SK-N-SH (cell line): ENCODE results near the gene WEE1. TPM values are rescaled to one million over a fixed set of nuclear protein-coding genes. Genes with fewer than 3 reads are reported as not detected.

ENCODE experiments used
- CTCF ChIA-PET: fragments of 300-600, 350-600 bp; formaldehyde crosslinking; extraction: SDS; loops from one replicate; lab custom pipeline; 2021; lab: Yijun Ruan, JAX
- POLR2A ChIA-PET: fragments of 350-600 bp; sonication (Branson Sonifier 250); formaldehyde crosslinking; extraction: SDS; loops from one replicate; lab custom pipeline; 2020; ENCODE audit warnings: antibody characterized with exemption, inconsistent platforms; lab: Yijun Ruan, JAX
- DNase-seq: peaks from one replicate; pipeline ENCODE4 v3.0.0; 2012
- H2AFZ ChIP-seq: fragments of 200-600 bp; sonication (generic); 2 replicates; pipeline ENCODE4 v1.8.1; 2016; ENCODE audit warnings: antibody characterized with exemption, mild to moderate bottlenecking, low read depth
- H3F3A ChIP-seq: fragments of 200-600 bp; sonication (generic); replicated peaks from 2 replicates; pipeline ENCODE3; 2016; ENCODE audit warnings: antibody characterized with exemption, mild to moderate bottlenecking; ENCODE audit not compliant: insufficient read depth
- H3K27ac ChIP-seq, 2 experiments: fragments of 200-500 bp in 1 of 2; fragments of 200-600 bp in 1 of 2; sonication (Bioruptor generic) in 1 of 2; sonication (generic), shearing (Covaris generic) in 1 of 2; 2 replicates each; pipeline versions ENCODE4 v1.5.1 to v1.6.1; 2014 to 2016; ENCODE audit warnings: low read depth in 2 of 2, inconsistent platforms in 1 of 2, low read length in 1 of 2, mild to moderate bottlenecking in 1 of 2, mixed read lengths in 1 of 2
- H3K27me3 ChIP-seq: fragments of 200-600 bp; sonication (generic), shearing (Covaris generic); 2 replicates; pipeline ENCODE4 v1.6.1; 2016; ENCODE audit warnings: mixed run types; ENCODE audit not compliant: insufficient read depth
- H3K36me3 ChIP-seq, 2 experiments: fragments of 200-500 bp in 1 of 2; fragments of 200-600 bp in 1 of 2; sonication (Bioruptor generic) in 1 of 2; sonication (generic) in 1 of 2; replicated peaks in 1 of 2; 2 replicates each; pipeline versions ENCODE3 to v1.5.1; 2014 to 2016; ENCODE audit warnings: low read length in 1 of 2, mild to moderate bottlenecking in 1 of 2; ENCODE audit not compliant: insufficient read depth in 2 of 2, control insufficient read depth in 1 of 2
- H3K4me1 ChIP-seq, 2 experiments: fragments of 200-500 bp in 1 of 2; fragments of 200-600 bp in 1 of 2; sonication (Bioruptor generic) in 1 of 2; sonication (generic), shearing (Covaris generic) in 1 of 2; 2 replicates each; pipeline versions ENCODE4 v1.5.1 to v1.6.1; 2014 to 2016; ENCODE audit warnings: low read depth in 1 of 2, low read length in 1 of 2, mixed run types in 1 of 2; ENCODE audit not compliant: insufficient read depth in 2 of 2, control insufficient read depth in 1 of 2
- H3K4me2 ChIP-seq: fragments of 200-600 bp; sonication (generic), shearing (Covaris generic); 2 replicates; pipeline ENCODE4 v1.6.1; 2017; ENCODE audit warnings: mixed run types
- H3K4me3 ChIP-seq, 2 experiments: fragments of 200-500 bp in 1 of 2; fragments of 200-600 bp in 1 of 2; sonication (Bioruptor generic) in 1 of 2; sonication (generic), shearing (Covaris generic) in 1 of 2; 2 replicates each; pipeline versions ENCODE4 v1.5.1 to v1.8.1; 2014 to 2016; ENCODE audit warnings: low read depth in 2 of 2, inconsistent platforms in 1 of 2, low read length in 1 of 2, mild to moderate bottlenecking in 1 of 2, mixed read lengths in 1 of 2, moderate library complexity in 1 of 2
- H3K79me2 ChIP-seq: fragments of 200-600 bp; sonication (generic); 2 replicates; pipeline ENCODE4 v1.8.1; 2017; ENCODE audit warnings: mild to moderate bottlenecking; ENCODE audit not compliant: insufficient read depth
- H3K9ac ChIP-seq: fragments of 200-600 bp; sonication (generic); 2 replicates; pipeline ENCODE4 v1.6.1; 2017; ENCODE audit warnings: mixed run types
- H3K9me2 ChIP-seq: fragments of 200-600 bp; sonication (generic); 2 replicates; pipeline ENCODE4 v1.6.1; 2017; ENCODE audit warnings: mixed run types
- H3K9me3 ChIP-seq: fragments of 200-600 bp; sonication (generic); 2 replicates; pipeline ENCODE4 v1.6.1; 2017; ENCODE audit warnings: mixed run types, mild to moderate bottlenecking, moderate library complexity
- H4K20me1 ChIP-seq: fragments of 200-600 bp; sonication (generic); 2 replicates; pipeline ENCODE4 v1.6.1; 2017; ENCODE audit warnings: mild to moderate bottlenecking, mixed run types; ENCODE audit not compliant: insufficient read depth
- CHD2 ChIP-seq: fragments of 150-350 bp; IDR thresholded peaks from 2 replicates; pipeline ENCODE4 v1.6.1; 2018; ENCODE audit warnings: low read length; ENCODE audit not compliant: partially characterized antibody
- ELF1 ChIP-seq: IDR thresholded peaks from 2 replicates; pipeline ENCODE4 v1.4.0; 2012
- FOXJ3 ChIP-seq: sonication (generic); formaldehyde crosslinking; IDR thresholded peaks from 2 replicates; pipeline ENCODE4 v1.5.1; 2020; ENCODE audit warnings: mild to moderate bottlenecking, missing genetic modification reagents
- IRF3 ChIP-seq: fragments of 150-350 bp; IDR thresholded peaks from 2 replicates; pipeline ENCODE4 v1.6.1; 2016; ENCODE audit warnings: mild to moderate bottlenecking, low read depth, low read length
- POLR2AphosphoS5 ChIP-seq: IDR thresholded peaks from 2 replicates; pipeline ENCODE4 v1.6.1; 2012; ENCODE audit warnings: low read depth, low read length
- REST ChIP-seq: IDR thresholded peaks from 2 replicates; pipeline ENCODE4 v1.6.1; 2012; ENCODE audit warnings: mild to moderate bottlenecking, low read depth, low read length, moderate library complexity
- SIN3A ChIP-seq: IDR thresholded peaks from 2 replicates; pipeline ENCODE4 v1.6.1; 2012; ENCODE audit warnings: low read depth, mild to moderate bottlenecking, low read length, moderate library complexity, borderline replicate concordance
- SMC3 ChIP-seq: IDR thresholded peaks from 2 replicates; pipeline ENCODE4 v1.6.1; 2012; ENCODE audit warnings: low read depth, low read length, improper control_type of control experiment
- ZBTB33 ChIP-seq: IDR thresholded peaks from 2 replicates; pipeline ENCODE4 v1.4.0; 2012; ENCODE audit warnings: low read depth, borderline replicate concordance
- WGBS: methylation state at CpG from one replicate; pipeline ENCODE4 v1.1.6; 2017; ENCODE audit warnings: low lambda C conversion rate; 5-methylcytosine and 5-hydroxymethylcytosine counted together
- polyA plus RNA-seq, 3 experiments: library from polyadenylated mRNA; depleted of rRNA; stranded (reverse); fragments of >200 nt; gene quantifications; 2 replicates each; pipeline ENCODE4 v1.2.3, GENCODE V29; 2012

Gene WEE1
- polyA plus RNA-seq, 1 of the 3 experiments (the other 2 are of a cell fraction): 16.9 TPM

- ChIA-PET CTCF (interaction anchor here (0.6 to 3.2 kb wide), 9 partner anchors 12 to 728 kb away, joined by 3 to 11 read pairs (median 4); no protein-coding TSS in a partner anchor), POLR2A (interaction anchor here (0.6 to 1.8 kb wide), 4 partner anchors 114 to 664 kb away, joined by 3 to 4 read pairs (median 3); no protein-coding TSS in a partner anchor)
- Histone ChIP-seq H3K27me3 (no peaks in the 10 kb centered on the region), H3K27ac (peak overlapping the region; percentile 92 to 99), H4K20me1 (peaks cover 5% of the 10 kb centered on the region; the same call in 1 of the 2 replicates), H3K9me2 (no peaks in the 10 kb centered on the region), H3K9ac (peak overlapping the region; percentile 98), H3K79me2 (peaks cover 75% of the 10 kb centered on the region), H3K4me3 (peak overlapping the region; percentile 70 to 89), H3K36me3 (peaks cover 39 to 40% of the 10 kb centered on the region in 2 experiments), H3K4me1 (peaks cover 9 to 11% of the 10 kb centered on the region in 2 experiments; a peak in 3 of 4 replicates), H2AFZ (no peak overlapping the region), H3F3A (peaks cover 14% of the 10 kb centered on the region), H3K4me2 (peak overlapping the region; percentile 90), H3K9me3 (no peaks in the 10 kb centered on the region)
- 2% methylated on average over 17 of the region's 17 CpGs for WGBS
- DNase-seq: peak; percentile 72
- peak; percentile 76; the same call in 1 of the 2 replicates for TF ChIP-seq SIN3A
- peak; percentile 49 for TF ChIP-seq CHD2
- peak; percentile 86 for TF ChIP-seq POLR2AphosphoS5
- TF ChIP-seq FOXJ3 (CRISPR knock-in tag): no peak
- TF ChIP-seq SMC3: 0 out of 2 replicates have a peak, but pooled peaks have one; percentile 2
- TF ChIP-seq ZBTB33: no peak
- TF ChIP-seq IRF3: no peak
- TF ChIP-seq ELF1: no peak
- 0 out of 2 replicates have a peak, but pooled peaks have one; percentile 32 for TF ChIP-seq REST
Observed at GRCh38 chr11:9575260-9576240, 2.1 kb downstream of the WEE1 start.
